Ishikawa (cell line): ENCODE results near the gene PADI6.

ENCODE experiments used
- CEBPB ChIP-seq: IDR thresholded peaks from 2 replicates; pipeline ENCODE4 v1.6.1; 2012
- CREB1 ChIP-seq: IDR thresholded peaks from 2 replicates; pipeline ENCODE4 v1.6.1; 2012; ENCODE audit warnings: low read depth
- EGR1 ChIP-seq: IDR thresholded peaks from 2 replicates; pipeline ENCODE4 v1.6.1; 2012
- EP300 ChIP-seq: IDR thresholded peaks from 2 replicates; pipeline ENCODE4 v1.6.1; 2012; ENCODE audit warnings: borderline replicate concordance
- FOXM1 ChIP-seq: IDR thresholded peaks from 2 replicates; pipeline ENCODE4 v1.6.1; 2012; ENCODE audit warnings: low read depth, borderline replicate concordance
- MAX ChIP-seq: IDR thresholded peaks from 2 replicates; pipeline ENCODE4 v1.6.1; 2012
- NFIC ChIP-seq: IDR thresholded peaks from 2 replicates; pipeline ENCODE4 v1.6.1; 2012
- RAD21 ChIP-seq: IDR thresholded peaks from 2 replicates; pipeline ENCODE4 v1.6.1; 2012; ENCODE audit warnings: low read depth
- REST ChIP-seq: IDR thresholded peaks from 2 replicates; pipeline ENCODE4 v1.6.1; 2012; ENCODE audit warnings: low read depth, mild to moderate bottlenecking
- TAF1 ChIP-seq: IDR thresholded peaks from 2 replicates; pipeline ENCODE4 v1.6.1; 2012; ENCODE audit warnings: low read depth, mild to moderate bottlenecking
- TCF12 ChIP-seq: IDR thresholded peaks from 2 replicates; pipeline ENCODE4 v1.6.1; 2012; ENCODE audit warnings: low read depth
- TEAD4 ChIP-seq: IDR thresholded peaks from 2 replicates; pipeline ENCODE4 v1.6.1; 2012
- USF1 ChIP-seq: IDR thresholded peaks from 2 replicates; pipeline ENCODE4 v1.6.1; 2012
- YY1 ChIP-seq: IDR thresholded peaks from 2 replicates; pipeline ENCODE4 v1.6.1; 2012; ENCODE audit warnings: low read depth
- ZBTB7A ChIP-seq: IDR thresholded peaks from 2 replicates; pipeline ENCODE4 v1.6.1; 2012; ENCODE audit warnings: low read depth

The PADI6 gene

GRCh38 chr1:17359031-17359430 lies 13.0 kb upstream of the PADI6 start:
- no peak for TF ChIP-seq CEBPB
- TF ChIP-seq YY1: no peak
- TF ChIP-seq TEAD4: no peak
- TF ChIP-seq ZBTB7A: no peak
- no peak for TF ChIP-seq CREB1
- TF ChIP-seq RAD21: no peak
- TF ChIP-seq EGR1: no peak

GRCh38 chr1:17359808-17360207 lies 12.2 kb upstream of the PADI6 start:
- TF ChIP-seq ZBTB7A (no peak), TEAD4 (no peak), EP300 (no peak)

GRCh38 chr1:17360272-17360956 lies 11.6 kb upstream of the PADI6 start:
- no peak for TF ChIP-seq TAF1

- TF ChIP-seq TAF1 (no peak), REST (no peak)
Observed at GRCh38 chr1:17361687-17362086, 10.3 kb upstream of the PADI6 start.

GRCh38 chr1:17363351-17363750 lies 8.6 kb upstream of the PADI6 start:
- TF ChIP-seq TCF12 (no peak), EGR1 (no peak), TEAD4 (no peak)

GRCh38 chr1:17363771-17364170 lies 8.2 kb upstream of the PADI6 start:
- TF ChIP-seq CREB1 (no peak), RAD21 (no peak), ZBTB7A (no peak), USF1 (no peak), MAX (no peak), EGR1 (no peak), TCF12 (no peak), TAF1 (no peak), CEBPB (no peak), YY1 (no peak), EP300 (no peak), REST (no peak), NFIC (no peak), TEAD4 (no peak)

- TF ChIP-seq CEBPB: no peak
- no peak for TF ChIP-seq EGR1
- TF ChIP-seq TCF12: no peak
- no peak for TF ChIP-seq CREB1
- no peak for TF ChIP-seq EP300
- no peak for TF ChIP-seq USF1
- no peak for TF ChIP-seq ZBTB7A
- no peak for TF ChIP-seq RAD21
- no peak for TF ChIP-seq TAF1
- TF ChIP-seq NFIC: no peak
- no peak for TF ChIP-seq REST
- TF ChIP-seq TEAD4: no peak
- TF ChIP-seq MAX: no peak
- no peak for TF ChIP-seq YY1
- no peak for TF ChIP-seq FOXM1
Observed at GRCh38 chr1:17365293-17365692, 6.7 kb upstream of the PADI6 start.
